MG63 (cell line): ENCODE results near the gene CEND1. TPM values are rescaled to one million over a fixed set of nuclear protein-coding genes. Genes with fewer than 3 reads are reported as not detected.

Experiments
- DNase-seq: peaks from one replicate; pipeline ENCODE4 v3.0.0-alpha.2; 2020
- H3K27me3 ChIP-seq: fragments of 250-450 bp; sonication (Bioruptor Pico); 2 replicates; pipeline ENCODE4 v1.5.1; 2020; ENCODE audit warnings: mild to moderate bottlenecking, moderate library complexity
- H3K36me3 ChIP-seq: fragments of 250-450 bp; sonication (Bioruptor Pico); 2 replicates; pipeline ENCODE4 v1.5.1; 2020; ENCODE audit warnings: mild to moderate bottlenecking, moderate library complexity
- H3K4me3 ChIP-seq: fragments of 250-450 bp; sonication (Bioruptor Pico); 2 replicates; pipeline ENCODE4 v1.5.1; 2020; ENCODE audit warnings: mild to moderate bottlenecking, moderate library complexity
- H3K9me3 ChIP-seq: fragments of 250-450 bp; sonication (Bioruptor Pico); 2 replicates; pipeline ENCODE4 v1.5.1; 2020; ENCODE audit warnings: mild to moderate bottlenecking, moderate library complexity
- total RNA-seq: library from RNA; depleted of rRNA; stranded (reverse); fragments of >200 nt; shearing (Covaris generic); gene quantifications from 2 replicates; pipeline ENCODE4 v1.2.3, GENCODE V29; 2014; ENCODE audit warnings: low replicate concordance; rRNA removed

Gene CEND1
- total RNA-seq, result not detected in 2 replicates

- no peaks in the 10 kb centered on the region for H3K27me3 ChIP-seq
- no peak within 1 kb of the TSS for H3K4me3 ChIP-seq
- peaks cover 35% of the 10 kb centered on the region for H3K36me3 ChIP-seq
- no peaks in the 10 kb centered on the region for H3K9me3 ChIP-seq
- DNase-seq, result no peak
These were observed at the start of gene CEND1 for GRCh38 chr11:789943-790342. Gene CEND1, minus strand, starts transcription at chr11:790090. Its CDS starts 1,514 bp downstream, at chr11:788576.

- no peak overlapping the region for H3K4me3 ChIP-seq
- no peaks in the 10 kb centered on the region for H3K27me3 ChIP-seq
- DNase-seq, result no peak
- peaks cover 72% of the 10 kb centered on the region for H3K36me3 ChIP-seq
- H3K9me3 ChIP-seq, result no peaks in the 10 kb centered on the region
These were observed 49.4 kb upstream of the CEND1 start for GRCh38 chr11:839280-839623.

GRCh38 chr11:838441-839279 is 48.8 kb upstream of the CEND1 start:
- H3K4me3 ChIP-seq, result no peak overlapping the region
- H3K27me3 ChIP-seq, result no peaks in the 10 kb centered on the region
- peaks cover 78% of the 10 kb centered on the region for H3K36me3 ChIP-seq
- DNase-seq, result peak; percentile 55
- no peaks in the 10 kb centered on the region for H3K9me3 ChIP-seq

- Histone ChIP-seq H3K4me3 (no peak overlapping the region), H3K27me3 (no peaks in the 10 kb centered on the region), H3K36me3 (peaks cover 75% of the 10 kb centered on the region), H3K9me3 (no peaks in the 10 kb centered on the region)
- no peak for DNase-seq
These were observed 48.1 kb upstream of the CEND1 start for GRCh38 chr11:837990-838307.

- DNase-seq, result no peak
- Histone ChIP-seq H3K9me3 (no peaks in the 10 kb centered on the region), H3K36me3 (peaks cover 75% of the 10 kb centered on the region), H3K4me3 (no peak overlapping the region), H3K27me3 (no peaks in the 10 kb centered on the region)
These were observed 47.5 kb upstream of the CEND1 start for GRCh38 chr11:837189-837989.

GRCh38 chr11:836700-837099 is 46.8 kb upstream of the CEND1 start:
- no peaks in the 10 kb centered on the region for H3K9me3 ChIP-seq
- peaks cover 71% of the 10 kb centered on the region for H3K36me3 ChIP-seq
- H3K27me3 ChIP-seq, result no peaks in the 10 kb centered on the region
- DNase-seq, result no peak
- no peak overlapping the region for H3K4me3 ChIP-seq

- peaks cover 67% of the 10 kb centered on the region for H3K36me3 ChIP-seq
- H3K4me3 ChIP-seq, result no peak overlapping the region
- no peak for DNase-seq
- H3K27me3 ChIP-seq, result no peaks in the 10 kb centered on the region
- H3K9me3 ChIP-seq, result no peaks in the 10 kb centered on the region
These were observed 46.4 kb upstream of the CEND1 start for GRCh38 chr11:836274-836673.

- Histone ChIP-seq H3K36me3 (peaks cover 51% of the 10 kb centered on the region), H3K4me3 (peak overlapping the region; percentile 69), H3K27me3 (no peaks in the 10 kb centered on the region), H3K9me3 (no peaks in the 10 kb centered on the region)
- DNase-seq, result peak; percentile 99
These were observed 44.8 kb upstream of the CEND1 start for GRCh38 chr11:834371-835316.

GRCh38 chr11:833849-834311 is 44.0 kb upstream of the CEND1 start:
- H3K27me3 ChIP-seq, result no peaks in the 10 kb centered on the region
- no peaks in the 10 kb centered on the region for H3K9me3 ChIP-seq
- peak; percentile 73 for DNase-seq
- H3K36me3 ChIP-seq, result peaks cover 43% of the 10 kb centered on the region
- peak overlapping the region; percentile 69 for H3K4me3 ChIP-seq

- DNase-seq, result peak; percentile 73
- Histone ChIP-seq H3K36me3 (peaks cover 38% of the 10 kb centered on the region), H3K4me3 (peak overlapping the region; percentile 69), H3K27me3 (no peaks in the 10 kb centered on the region), H3K9me3 (no peaks in the 10 kb centered on the region)
These were observed 43.4 kb upstream of the CEND1 start for GRCh38 chr11:833114-833791.

- H3K4me3 ChIP-seq, result peak within 1 kb of the TSS; percentile 69
- DNase-seq, result peak; percentile 91
- H3K9me3 ChIP-seq, result no peaks in the 10 kb centered on the region
- H3K36me3 ChIP-seq, result peaks cover 32% of the 10 kb centered on the region
- no peaks in the 10 kb centered on the region for H3K27me3 ChIP-seq
These were observed 42.7 kb upstream of the CEND1 start, which contains the start of gene CD151 for GRCh38 chr11:832529-833113. Gene CD151, plus strand, starts transcription at chr11:832952. Its CDS starts 3,118 bp downstream, at chr11:836070.

GRCh38 chr11:831961-832528 is 42.2 kb upstream of the CEND1 start:
- no peaks in the 10 kb centered on the region for H3K27me3 ChIP-seq
- H3K4me3 ChIP-seq, result peak overlapping the region; percentile 64
- peaks cover 27% of the 10 kb centered on the region for H3K36me3 ChIP-seq
- no peaks in the 10 kb centered on the region for H3K9me3 ChIP-seq
- no peak for DNase-seq

GRCh38 chr11:831118-831864 is 41.4 kb upstream of the CEND1 start:
- peak; percentile 85 for DNase-seq
- Histone ChIP-seq H3K27me3 (no peaks in the 10 kb centered on the region), H3K4me3 (no peak overlapping the region; the same call in 1 of the 2 replicates), H3K9me3 (no peaks in the 10 kb centered on the region), H3K36me3 (peaks cover 19% of the 10 kb centered on the region)

GRCh38 chr11:830295-831117 is 40.6 kb upstream of the CEND1 start:
- H3K9me3 ChIP-seq, result no peaks in the 10 kb centered on the region
- no peak for DNase-seq
- no peak overlapping the region for H3K4me3 ChIP-seq

More at GRCh38 chr11:830295-831117, 40.6 kb upstream of the CEND1 start:
- Histone ChIP-seq H3K36me3 (peaks cover 13% of the 10 kb centered on the region), H3K27me3 (no peaks in the 10 kb centered on the region)
